HG03432 (cell line): ENCODE results near the gene STXBP5.

Experiments
- ATAC-seq: cut with Tn5 transposase; IDR thresholded peaks from one replicate; pipeline ENCODE4 v1.9.1; 2021; ENCODE audit warnings: mild to moderate bottlenecking, moderate library complexity; ENCODE audit not compliant: unreplicated experiment

Gene STXBP5

DNA sequence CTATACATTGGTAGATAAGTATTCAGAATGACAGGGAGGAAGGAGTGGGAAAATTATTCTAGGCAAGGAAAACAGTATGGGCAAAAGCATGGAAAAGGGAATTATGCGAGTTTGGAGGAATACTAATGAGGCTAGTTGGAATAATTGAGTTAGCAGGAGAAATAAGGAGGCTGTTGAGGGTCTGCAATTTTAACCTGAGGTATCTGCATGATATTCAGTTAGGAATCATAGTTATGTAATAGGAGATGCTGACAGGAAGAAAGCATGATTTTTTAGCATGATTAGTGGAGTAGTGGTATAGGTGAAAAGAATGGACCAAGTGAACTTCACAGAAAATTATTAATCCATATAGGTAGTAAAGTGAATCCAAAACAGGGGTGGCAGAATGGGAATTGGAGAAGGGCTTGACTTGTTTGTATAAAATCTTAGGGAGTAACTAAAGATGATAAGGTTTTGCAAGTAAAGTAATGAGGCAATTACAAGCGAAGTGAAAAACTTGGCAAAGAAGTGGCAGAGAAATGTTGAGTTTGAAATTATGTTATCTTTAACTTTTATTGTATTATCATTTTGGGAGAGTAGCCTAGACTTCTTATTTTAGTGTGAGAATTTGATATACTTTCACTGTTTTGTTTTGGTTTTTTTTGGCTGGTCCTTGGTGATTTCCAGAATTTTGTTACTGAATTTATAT is 5.7 kb downstream of the STXBP5 start:
- no peak for ATAC-seq

DNA sequence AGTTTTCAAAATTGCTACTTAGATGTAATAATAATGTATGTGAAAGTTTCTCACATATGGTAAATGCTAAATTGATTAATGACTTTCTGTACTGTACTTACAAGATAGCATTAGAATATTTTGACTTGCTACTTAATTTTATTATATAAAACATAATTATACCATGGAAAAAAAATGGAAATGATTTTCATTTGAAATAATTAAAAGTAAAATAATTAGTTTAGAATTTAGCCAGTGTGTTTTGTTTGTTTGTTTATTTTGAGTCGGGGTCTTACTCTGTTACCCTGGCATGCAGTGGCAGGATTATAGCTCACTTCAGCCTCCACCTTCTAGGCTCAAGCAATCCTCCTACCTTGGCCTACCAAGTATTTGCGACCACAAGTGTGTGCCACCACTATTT is 7.1 kb downstream of the STXBP5 start:
- no peak for ATAC-seq

DNA sequence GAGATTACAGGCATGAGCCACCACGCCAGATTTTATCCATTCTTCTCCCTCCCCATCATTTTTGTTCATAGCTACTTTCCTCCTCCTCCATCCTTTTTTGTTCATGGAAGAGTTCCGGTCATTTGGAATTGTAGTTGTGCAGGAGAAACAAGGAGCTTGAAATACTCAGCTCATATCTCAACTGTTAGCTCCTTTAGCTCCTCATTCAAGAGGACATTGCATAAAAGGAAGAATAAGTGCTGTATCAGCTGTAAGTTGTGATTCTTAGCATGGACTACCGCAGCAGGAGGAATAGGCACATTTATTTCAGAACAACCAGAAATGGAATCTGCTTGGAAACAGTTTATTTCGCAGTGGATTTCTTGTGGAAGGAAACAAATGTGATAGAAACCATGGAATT is 7.6 kb downstream of the STXBP5 start:
- ATAC-seq: no peak

DNA sequence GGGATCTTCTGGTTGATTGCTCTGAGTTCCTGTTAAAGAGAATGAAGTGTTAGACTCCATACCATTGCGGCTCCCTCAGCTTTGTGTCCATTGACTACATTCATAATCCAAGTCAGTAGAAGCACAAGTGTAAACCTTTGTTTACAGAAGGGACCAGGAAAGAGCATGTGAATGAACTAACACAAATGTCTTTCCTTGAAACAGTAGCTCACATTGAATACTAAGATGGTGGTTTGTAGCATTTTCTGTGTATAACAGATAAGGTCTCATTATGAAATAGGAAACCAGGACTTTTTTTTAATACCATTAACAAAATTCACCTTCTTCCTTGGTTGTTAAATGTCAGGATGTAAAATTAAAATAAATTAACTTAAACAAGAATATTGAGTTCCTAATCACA is 8.4 kb downstream of the STXBP5 start:
- no peak for ATAC-seq

DNA sequence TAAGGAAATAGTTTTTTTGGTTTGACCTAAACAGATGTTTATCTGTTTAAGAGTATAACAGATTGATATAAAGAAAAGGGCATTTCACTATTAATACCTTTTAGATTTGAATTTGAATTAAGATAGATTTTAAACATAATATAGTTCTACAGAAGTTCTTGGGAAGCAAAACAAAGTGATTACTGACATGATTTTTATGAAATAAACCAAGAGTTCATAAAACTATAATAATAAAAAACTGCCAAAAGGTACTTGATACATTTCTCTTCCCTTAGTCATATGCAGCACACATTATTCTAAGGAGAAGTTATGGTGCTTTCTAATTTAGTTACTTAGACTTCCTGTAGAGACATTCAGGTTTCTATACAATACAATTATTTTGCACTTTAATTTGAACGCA is 9.6 kb downstream of the STXBP5 start:
- ATAC-seq: no peak

GRCh38 chr6:147214248-147215227 is 10.3 kb downstream of the STXBP5 start:
- ATAC-seq: no peak

DNA sequence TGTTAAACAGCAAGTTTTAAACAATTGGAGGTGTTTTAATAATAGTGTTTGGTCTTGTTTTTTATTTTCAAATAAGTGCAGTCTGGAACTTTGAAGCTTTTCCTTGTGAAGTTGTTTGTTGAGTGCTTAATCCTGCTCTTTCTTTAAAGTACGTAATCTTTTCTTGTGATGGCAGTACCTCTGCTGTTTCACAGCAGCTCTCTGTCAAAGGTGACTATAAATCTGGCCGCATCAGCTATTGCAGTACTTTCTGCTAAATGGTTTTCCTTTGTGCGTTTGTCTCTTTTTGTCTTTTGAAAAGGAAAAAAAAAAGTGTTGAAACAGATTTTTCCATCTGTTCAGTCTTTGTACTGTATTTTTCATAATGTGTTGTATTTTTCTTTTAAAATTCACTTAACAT is 12.7 kb downstream of the STXBP5 start:
- no peak for ATAC-seq

GRCh38 chr6:147217840-147218404 is 13.7 kb downstream of the STXBP5 start:
- ATAC-seq: no peak

GRCh38 chr6:147218797-147219196 is 14.6 kb downstream of the STXBP5 start:
- no peak for ATAC-seq

DNA sequence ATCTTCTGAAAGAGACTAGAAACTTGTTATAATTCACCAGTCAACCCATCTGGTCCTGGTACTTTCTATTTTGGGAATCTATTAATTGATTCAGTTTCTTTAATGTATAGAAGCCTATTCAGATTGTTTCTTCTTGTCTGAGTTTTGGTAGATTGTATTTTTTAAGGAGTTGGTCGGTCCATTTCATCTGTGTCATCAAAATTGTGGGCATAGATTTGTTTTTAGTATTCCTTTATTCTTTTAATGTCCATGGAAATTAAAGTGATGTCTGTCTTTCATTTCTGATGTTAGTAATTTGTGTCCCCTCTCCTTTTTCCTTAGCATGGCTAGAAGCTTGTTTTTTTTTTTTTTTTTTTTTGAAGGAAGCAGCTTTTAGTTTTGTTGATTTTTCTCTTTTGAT is 15.2 kb downstream of the STXBP5 start:
- no peak for ATAC-seq

- no peak for ATAC-seq
Measured at GRCh38 chr6:147220345-147220744, 16.1 kb downstream of the STXBP5 start.

DNA sequence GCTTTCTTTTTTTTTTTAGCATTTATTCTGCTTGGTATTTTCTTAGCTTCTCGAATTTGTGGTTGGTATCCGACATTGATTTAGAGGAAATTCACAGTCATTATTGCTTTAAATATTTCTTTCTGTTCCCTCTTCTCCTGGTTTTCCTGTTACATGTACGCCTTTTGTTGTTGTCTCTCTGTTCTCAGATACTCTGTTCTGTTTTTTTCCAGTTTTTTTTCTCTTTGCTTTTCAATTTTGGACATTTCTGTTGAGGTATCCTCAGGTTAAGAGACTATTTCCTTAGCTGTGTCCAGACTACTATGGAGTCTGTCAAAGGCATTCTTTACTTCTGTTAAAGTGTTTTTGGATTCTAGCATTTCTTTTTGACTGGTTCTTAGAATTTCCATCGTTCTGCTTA is 17.5 kb downstream of the STXBP5 start:
- ATAC-seq: no peak

DNA sequence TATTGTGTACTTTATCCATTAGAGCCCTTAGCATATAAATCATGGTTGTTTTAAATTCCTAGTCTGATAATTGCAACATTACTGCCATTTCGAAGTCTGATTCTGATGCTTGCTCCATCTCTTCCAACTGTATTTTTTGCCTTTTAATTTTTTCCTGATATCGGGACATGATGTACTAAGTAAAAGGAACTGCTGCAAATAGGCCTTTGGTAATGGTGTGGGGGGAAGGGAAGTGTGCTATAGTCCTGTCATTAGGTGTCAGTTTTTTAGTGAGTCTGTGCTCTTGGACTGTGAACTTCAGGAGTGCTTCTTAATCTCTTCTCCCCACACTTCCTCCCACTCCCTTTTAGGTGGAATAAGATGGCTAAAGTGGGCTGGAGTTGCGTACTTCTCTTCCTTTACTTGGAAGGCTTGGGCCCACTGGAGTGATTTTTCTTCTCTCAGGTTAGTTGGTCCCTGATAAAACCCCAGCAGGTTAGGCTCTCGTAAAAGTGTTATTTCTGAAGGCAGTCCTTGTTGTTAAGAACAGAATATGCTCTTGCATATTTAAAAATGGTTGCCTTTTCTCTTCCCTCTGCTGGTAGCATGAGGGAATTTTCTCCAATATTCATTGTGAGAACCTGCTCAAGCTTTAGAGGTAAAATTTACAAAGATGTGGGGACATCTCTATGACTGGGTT is 18.1 kb downstream of the STXBP5 start:
- peak; percentile 57 for ATAC-seq

GRCh38 chr6:147223736-147224135 is 19.5 kb downstream of the STXBP5 start:
- no peak for ATAC-seq

DNA sequence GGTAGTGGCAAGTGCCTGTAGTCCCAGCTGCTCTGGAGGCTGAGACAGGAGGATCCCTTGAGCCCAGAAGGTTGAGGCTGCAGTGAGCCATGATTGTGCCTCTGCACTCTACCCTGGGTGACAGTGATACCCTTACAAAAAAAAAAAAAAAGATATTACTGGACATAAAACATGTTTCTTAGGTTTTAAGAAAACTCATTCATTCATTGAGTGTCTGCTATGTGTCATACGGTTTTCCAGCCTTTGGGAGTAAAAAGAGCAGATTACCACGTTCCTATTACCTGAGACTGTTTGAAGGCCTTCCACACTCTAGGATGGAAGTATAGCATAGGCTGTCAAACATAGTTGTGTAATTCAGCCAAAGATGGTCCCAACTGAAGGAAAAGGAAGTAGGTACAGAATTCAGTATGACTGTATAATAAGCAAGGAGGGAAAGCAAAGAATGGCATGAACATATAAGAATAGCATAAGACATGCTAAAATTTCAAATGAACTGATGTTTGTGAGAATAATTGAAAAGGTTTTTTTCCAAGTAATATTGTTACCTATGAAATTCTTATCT is 22.0 kb downstream of the STXBP5 start:
- ATAC-seq: no peak

DNA sequence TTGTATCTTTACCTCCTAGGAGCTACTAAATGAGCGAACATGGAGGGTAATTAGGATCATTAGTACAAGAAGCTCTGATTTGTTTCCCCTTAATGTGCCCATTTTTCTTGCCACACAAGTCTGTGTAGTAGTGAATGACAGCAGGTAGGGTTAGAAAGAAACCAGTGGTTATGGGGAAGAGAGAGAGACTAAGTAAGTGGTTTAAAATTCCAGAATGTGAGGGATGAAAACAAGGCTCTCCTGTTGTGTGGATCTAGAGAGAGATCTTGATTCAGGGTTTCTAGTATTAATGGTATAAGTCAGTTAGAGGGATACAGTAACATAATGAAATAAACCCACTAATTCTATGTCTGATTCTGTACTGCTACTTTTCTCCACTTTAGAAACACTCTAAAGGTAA is 22.7 kb downstream of the STXBP5 start:
- no peak for ATAC-seq

DNA sequence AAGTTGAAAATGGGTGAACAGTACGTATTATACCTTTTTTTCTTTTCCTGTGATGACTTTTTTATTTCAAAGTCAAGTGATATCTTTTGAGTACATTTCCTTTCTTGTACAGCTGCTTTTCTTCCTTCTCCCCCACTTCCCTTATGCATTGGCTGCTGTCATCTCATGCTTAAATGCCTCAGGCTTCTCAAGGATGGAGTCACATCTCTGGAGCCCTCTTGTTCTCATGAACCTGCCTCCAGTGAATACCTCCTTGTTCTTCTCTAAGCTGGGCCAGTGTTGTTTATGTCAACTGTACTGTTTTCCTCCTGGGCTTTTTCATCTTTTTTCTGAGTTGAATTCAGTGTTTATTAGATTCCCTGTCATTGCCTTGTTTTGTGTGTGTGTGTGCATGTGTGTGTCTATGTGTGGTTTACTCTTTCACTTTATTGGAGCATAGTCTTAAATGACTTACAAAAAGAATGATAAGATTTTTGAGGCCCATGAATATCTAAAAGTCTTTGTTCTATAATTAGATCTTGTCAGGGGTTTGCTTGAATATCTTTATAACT is 23.6 kb downstream of the STXBP5 start:
- no peak for ATAC-seq

- no peak for ATAC-seq
Measured at GRCh38 chr6:147231589-147231988, 27.4 kb downstream of the STXBP5 start.

- ATAC-seq: no peak
Measured at GRCh38 chr6:147234685-147235084, 30.5 kb downstream of the STXBP5 start.

GRCh38 chr6:147238164-147238563 is 33.9 kb downstream of the STXBP5 start:
- ATAC-seq: no peak

GRCh38 chr6:147238906-147239305 is 34.7 kb downstream of the STXBP5 start:
- no peak for ATAC-seq
